RWPE2 (cell line): ENCODE results near the gene TGFBR2.
A peak's percentile ranks its signal among the peaks of the same experiment; 100 is the strongest.
"Not testable (repeated sequence)": the region's sequence is repeated elsewhere in the genome, so short reads cannot be mapped to it uniquely, and the experiment has no call there.

Experiments used
- ATAC-seq: fragments of 200-7000 bp; cut with Tn5 transposase; 3 replicates; pipeline ENCODE4 v1.9.1; 2021; ENCODE audit warnings: low read depth
- DNase-seq: peaks from one replicate; pipeline ENCODE4 v3.0.0-alpha.2; 2020; ENCODE audit warnings: low spot score
- H3K27ac ChIP-seq: fragments of 450-650 bp; 2 replicates; pipeline ENCODE4 v1.5.1; 2017; ENCODE audit warnings: mild to moderate bottlenecking; ENCODE audit not compliant: poor library complexity, severe bottlenecking
- H3K27me3 ChIP-seq: fragments of 250-450 bp; sonication (Bioruptor Pico); 2 replicates; pipeline ENCODE4 v1.5.1; 2021; ENCODE audit warnings: mild to moderate bottlenecking, moderate library complexity; ENCODE audit not compliant: insufficient read depth, poor library complexity, severe bottlenecking
- H3K36me3 ChIP-seq: fragments of 250-450 bp; sonication (Bioruptor Pico); 2 replicates; pipeline ENCODE4 v1.5.1; 2020; ENCODE audit warnings: low read depth, mild to moderate bottlenecking, moderate library complexity
- H3K4me1 ChIP-seq: fragments of 250-450 bp; sonication (Bioruptor Pico); 2 replicates; pipeline ENCODE4 v1.5.1; 2021; ENCODE audit warnings: mild to moderate bottlenecking, moderate library complexity; ENCODE audit not compliant: insufficient read depth, poor library complexity, severe bottlenecking
- H3K4me3 ChIP-seq: fragments of 250-450 bp; sonication (Bioruptor Pico); 2 replicates; pipeline ENCODE4 v1.5.1; 2021; ENCODE audit warnings: mild to moderate bottlenecking, moderate library complexity; ENCODE audit not compliant: severe bottlenecking
- H3K9me3 ChIP-seq: fragments of 250-450 bp; sonication (Bioruptor Pico); 2 replicates; pipeline ENCODE4 v1.5.1; 2021; ENCODE audit warnings: mild to moderate bottlenecking, moderate library complexity; ENCODE audit not compliant: severe bottlenecking
- TF ChIP-seq, protein P1 (sequence below): fragments of 450-650 bp; IDR thresholded peaks from one replicate; pipeline ENCODE4 v1.5.1; 2017; ENCODE audit warnings: mild to moderate bottlenecking, moderate library complexity; ENCODE audit not compliant: poor library complexity, severe bottlenecking

TGFBR2 gene

GRCh38 chr3:30623351-30623750, 16.9 kb downstream of the TGFBR2 start:
- Histone ChIP-seq H3K36me3 (peaks cover 80% of the 10 kb centered on the region), H3K27me3 (no peaks in the 10 kb centered on the region), H3K4me3 (no peak overlapping the region), H3K4me1 (peaks cover 85% of the 10 kb centered on the region), H3K27ac (peak overlapping the region; percentile 94), H3K9me3 (no peaks in the 10 kb centered on the region)
- ATAC-seq: no peak
- DNase-seq: no peak
- TF ChIP-seq, protein P1, sequence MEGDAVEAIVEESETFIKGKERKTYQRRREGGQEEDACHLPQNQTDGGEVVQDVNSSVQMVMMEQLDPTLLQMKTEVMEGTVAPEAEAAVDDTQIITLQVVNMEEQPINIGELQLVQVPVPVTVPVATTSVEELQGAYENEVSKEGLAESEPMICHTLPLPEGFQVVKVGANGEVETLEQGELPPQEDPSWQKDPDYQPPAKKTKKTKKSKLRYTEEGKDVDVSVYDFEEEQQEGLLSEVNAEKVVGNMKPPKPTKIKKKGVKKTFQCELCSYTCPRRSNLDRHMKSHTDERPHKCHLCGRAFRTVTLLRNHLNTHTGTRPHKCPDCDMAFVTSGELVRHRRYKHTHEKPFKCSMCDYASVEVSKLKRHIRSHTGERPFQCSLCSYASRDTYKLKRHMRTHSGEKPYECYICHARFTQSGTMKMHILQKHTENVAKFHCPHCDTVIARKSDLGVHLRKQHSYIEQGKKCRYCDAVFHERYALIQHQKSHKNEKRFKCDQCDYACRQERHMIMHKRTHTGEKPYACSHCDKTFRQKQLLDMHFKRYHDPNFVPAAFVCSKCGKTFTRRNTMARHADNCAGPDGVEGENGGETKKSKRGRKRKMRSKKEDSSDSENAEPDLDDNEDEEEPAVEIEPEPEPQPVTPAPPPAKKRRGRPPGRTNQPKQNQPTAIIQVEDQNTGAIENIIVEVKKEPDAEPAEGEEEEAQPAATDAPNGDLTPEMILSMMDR: no peak

- not testable (repeated sequence) for H3K4me3 ChIP-seq, ATAC-seq, H3K9me3 ChIP-seq, DNase-seq, H3K27me3 ChIP-seq
- H3K36me3 ChIP-seq: peaks cover 78% of the 10 kb centered on the region
- H3K27ac ChIP-seq: peak overlapping the region; percentile 94
- peaks cover 87% of the 10 kb centered on the region for H3K4me1 ChIP-seq
Measured at GRCh38 chr3:30624480-30624879, 18.1 kb downstream of the TGFBR2 start.

DNA sequence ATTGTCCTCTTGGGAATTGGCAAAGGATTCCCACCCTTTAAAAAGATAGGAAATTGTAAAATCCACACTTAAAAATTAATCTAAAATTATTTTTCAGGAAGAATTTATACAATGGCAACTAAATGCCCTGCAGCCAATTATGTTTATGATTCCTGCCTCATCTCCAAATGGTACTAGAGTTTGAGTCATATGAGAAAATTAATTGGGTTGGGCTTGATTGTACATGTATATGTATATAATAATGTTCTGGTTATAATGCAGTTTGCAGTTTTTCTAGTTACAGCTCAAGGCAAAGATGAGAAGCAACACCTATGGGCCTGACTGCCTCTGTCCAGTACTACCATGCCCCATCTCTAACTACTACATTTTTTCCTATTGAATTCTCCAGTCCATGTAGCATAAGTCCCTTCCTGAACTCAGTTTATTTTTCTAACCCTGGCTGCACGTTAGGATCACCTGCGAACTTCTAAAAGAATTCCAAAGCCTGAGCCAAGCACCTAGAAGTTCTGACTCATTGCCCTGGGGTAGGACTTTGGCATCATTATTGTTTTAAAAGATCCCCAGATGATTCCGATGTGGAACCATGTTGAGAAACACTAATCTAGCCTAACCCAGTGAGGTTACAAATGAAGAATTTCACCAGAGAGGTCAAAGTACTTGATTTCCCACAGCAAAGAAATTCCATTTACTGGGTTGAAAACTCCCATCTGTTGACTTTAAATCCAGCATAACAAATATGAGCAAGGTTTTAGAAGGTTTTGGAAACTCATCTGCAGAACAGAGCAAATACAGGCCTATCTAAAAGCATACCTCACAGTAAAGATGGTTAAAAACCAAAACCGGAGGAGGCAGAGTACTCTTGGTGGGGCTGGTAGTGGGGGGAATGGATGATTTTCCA, 19.4 kb downstream of the TGFBR2 start:
- peak; percentile 63 for DNase-seq
- H3K27ac ChIP-seq: peak overlapping the region; percentile 94
- peaks cover 89% of the 10 kb centered on the region for H3K4me1 ChIP-seq
- H3K4me3 ChIP-seq: no peak overlapping the region
- H3K27me3 ChIP-seq: no peaks in the 10 kb centered on the region
- H3K9me3 ChIP-seq: no peaks in the 10 kb centered on the region
- TF ChIP-seq, protein P1: no peak
- H3K36me3 ChIP-seq: peaks cover 78% of the 10 kb centered on the region
- peak; percentile 89 for ATAC-seq

DNA sequence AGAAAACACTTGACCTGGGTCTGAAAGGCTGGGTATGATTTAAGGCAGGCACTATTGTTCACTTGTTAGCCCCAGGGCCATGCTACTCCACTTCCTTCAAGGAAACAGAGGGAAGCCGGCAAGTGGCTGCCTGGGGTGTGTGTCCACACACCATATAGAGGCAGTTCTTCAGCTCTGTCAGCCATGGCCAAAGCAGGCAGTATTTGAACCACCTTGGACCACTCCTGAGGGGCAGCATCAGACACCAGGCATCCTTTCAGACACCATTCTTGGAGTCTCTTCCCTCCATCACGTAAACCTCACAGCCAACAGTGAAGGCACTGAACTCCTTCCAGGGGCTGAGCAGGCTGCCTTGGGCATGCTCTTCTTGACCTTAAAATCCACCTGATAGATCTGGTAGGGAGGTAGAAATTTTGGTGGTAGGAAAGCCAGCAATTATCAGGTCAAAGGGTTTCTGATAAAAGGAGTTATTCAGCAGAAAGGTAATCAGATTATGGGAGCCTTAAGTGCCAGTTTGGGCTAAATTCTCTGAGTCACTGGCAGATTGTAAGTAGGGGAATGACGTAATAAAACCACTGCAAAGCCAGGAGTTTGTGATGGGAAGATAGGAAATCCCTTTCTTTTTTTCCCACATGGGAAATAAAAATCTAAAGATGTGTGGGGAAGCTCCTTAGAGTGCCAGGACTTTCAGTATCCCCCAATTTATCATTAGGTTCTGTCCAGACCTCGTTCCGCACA, 20.2 kb downstream of the TGFBR2 start:
- no peak overlapping the region for H3K4me3 ChIP-seq
- no peaks in the 10 kb centered on the region for H3K9me3 ChIP-seq
- H3K27me3 ChIP-seq: no peaks in the 10 kb centered on the region
- H3K4me1 ChIP-seq: peaks cover 93% of the 10 kb centered on the region
- DNase-seq: no peak
- TF ChIP-seq, protein P1: no peak
- peaks cover 75% of the 10 kb centered on the region for H3K36me3 ChIP-seq
- peak overlapping the region; percentile 94 for H3K27ac ChIP-seq
- no peak for ATAC-seq

DNA sequence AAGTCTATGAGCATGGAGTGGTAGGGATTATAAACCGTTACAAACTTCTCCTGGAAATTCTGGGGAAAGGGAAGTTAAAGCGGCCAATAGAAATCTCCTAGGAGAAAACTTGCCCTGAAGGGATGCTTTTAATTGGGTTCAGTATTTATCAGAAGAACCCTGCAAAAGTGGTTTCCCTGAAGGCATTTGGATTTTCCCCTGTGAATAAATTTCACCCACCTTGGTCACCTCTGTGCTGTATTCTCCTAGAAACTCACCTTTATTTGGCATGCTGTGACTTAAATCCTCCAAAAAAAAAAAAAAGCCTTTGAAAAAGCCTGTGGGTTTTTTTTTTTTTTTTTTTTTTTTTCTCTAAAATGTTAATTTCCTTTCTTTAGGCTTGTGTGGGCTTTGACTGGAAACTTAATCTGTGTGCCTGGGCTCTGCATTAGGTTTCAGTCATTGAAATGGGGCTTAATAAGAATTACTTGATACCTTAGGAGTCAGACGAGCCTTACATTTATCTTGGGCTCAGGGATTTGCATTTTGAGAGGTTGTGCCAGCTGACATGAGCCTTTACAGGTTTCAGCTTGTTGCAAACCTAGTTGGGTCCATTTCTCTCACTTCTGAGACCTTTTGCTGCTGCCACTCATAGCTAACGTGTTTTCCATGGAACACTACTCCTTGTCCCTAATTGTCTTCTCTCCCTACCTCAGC, 22.0 kb downstream of the TGFBR2 start:
- Histone ChIP-seq H3K27me3 (no peaks in the 10 kb centered on the region), H3K36me3 (peaks cover 77% of the 10 kb centered on the region), H3K4me1 (peaks cover 98% of the 10 kb centered on the region), H3K4me3 (no peak overlapping the region), H3K27ac (peak overlapping the region; percentile 94), H3K9me3 (no peaks in the 10 kb centered on the region)
- no peak for DNase-seq
- ATAC-seq: no peak
- TF ChIP-seq, protein P1: no peak
